GM12878 (cell line): ENCODE data around the gene NFKBIE.

Experiments used
- ASH2L ChIP-seq: fragments of 300-600, 200-600 bp; sonication (generic); IDR thresholded peaks from 2 replicates; pipeline ENCODE4 v1.6.1; 2017; ENCODE audit warnings: low read depth, mild to moderate bottlenecking, borderline replicate concordance
- CTCF ChIP-seq, 3 experiments: IDR thresholded peaks in 2 of 3; conservative IDR thresholded peaks in 1 of 3; 2 replicates each; pipeline ENCODE4 v1.5.1; 2011; ENCODE audit warnings: low read depth in 3 of 3, low read length in 3 of 3, mild to moderate bottlenecking in 3 of 3, control low read depth in 2 of 3, moderate library complexity in 2 of 3, inconsistent platforms in 1 of 3, mixed read lengths in 1 of 3; ENCODE audit not compliant: control insufficient read depth in 2 of 3, insufficient read depth in 1 of 3; ENCODE audit errors: extremely low read depth in 1 of 3
- EZH2 ChIP-seq: IDR thresholded peaks from 2 replicates; pipeline ENCODE4 v1.6.1; 2012; ENCODE audit warnings: low read depth, mild to moderate bottlenecking, control low read depth, inconsistent platforms, low read length, borderline replicate concordance; ENCODE audit not compliant: control insufficient read depth
- KLF5 ChIP-seq: fragments of 450-650 bp; IDR thresholded peaks from 2 replicates; pipeline ENCODE4 v1.6.1; 2014; ENCODE audit warnings: mild to moderate bottlenecking; ENCODE audit not compliant: partially characterized antibody
- NFIC ChIP-seq: IDR thresholded peaks from 2 replicates; pipeline ENCODE4 v1.6.1; 2012; ENCODE audit warnings: low read depth, mild to moderate bottlenecking, inconsistent platforms, low read length, moderate library complexity
- PBX3 ChIP-seq: IDR thresholded peaks from 2 replicates; pipeline ENCODE4 v1.6.1; 2011; ENCODE audit warnings: mild to moderate bottlenecking, low read depth, low read length, moderate library complexity; ENCODE audit not compliant: insufficient replicate concordance
- RFX5 ChIP-seq: IDR thresholded peaks from 2 replicates; pipeline ENCODE4 v1.6.1; 2011; ENCODE audit warnings: low read depth, low read length, improper control_type of control experiment
- TAF1 ChIP-seq: IDR thresholded peaks from 2 replicates; pipeline ENCODE4 v1.6.1; 2011; ENCODE audit warnings: mild to moderate bottlenecking, low read depth, low read length, borderline replicate concordance
- ZBTB33 ChIP-seq: fragments of 450-650 bp; IDR thresholded peaks from 2 replicates; pipeline ENCODE4 v1.6.1; 2017; ENCODE audit warnings: mild to moderate bottlenecking

- no peak for TF ChIP-seq ASH2L
- TF ChIP-seq RFX5 = no peak
- TF ChIP-seq CTCF (IDR thresholded peaks at IDR 0.05 in 2 of 3, conservative IDR thresholded peaks at IDR 0.05 in 1 of 3; ENCODE audit: control insufficient read depth in 2 of 3, extremely low read depth in 1 of 3, insufficient read depth in 1 of 3, low read depth in 3 of 3, low read length in 3 of 3) = no peak
- no peak for TF ChIP-seq NFIC
- no peak for TF ChIP-seq TAF1
- no peak for TF ChIP-seq EZH2
- no peak for TF ChIP-seq ZBTB33
- TF ChIP-seq KLF5 = no peak
- TF ChIP-seq PBX3 = no peak
Measured at GRCh38 chr6:44275749-44276648, 10.6 kb upstream of the NFKBIE start.
